ENCODE data around the gene LYPD6B. TPM values are rescaled to one million over a fixed set of nuclear protein-coding genes. Genes with fewer than 3 reads are reported as not detected.

Gene LYPD6B
- total RNA-seq = 10.1 TPM

- intact Hi-C loops (cut with DNase I) = no loop called here
- no peak within 1 kb of the TSS for H3K27ac ChIP-seq
- no peaks in the 10 kb centered on the region for H3K9me3 ChIP-seq
- TF ChIP-seq POLR2AphosphoS5 (IDR thresholded peaks at IDR 0.05; ENCODE audit: insufficient read depth in 1 of 2, low read depth in 1 of 2) = no peak
- no peak for TF ChIP-seq CTCF (IDR thresholded peaks at IDR 0.05)
- TF ChIP-seq POLR2A (IDR thresholded peaks at IDR 0.05) = no peak
- peak within 1 kb of the TSS; percentile 42 to 47 for H3K4me3 ChIP-seq
- no peaks in the 10 kb centered on the region for H3K27me3 ChIP-seq
- peaks cover 11% of the 10 kb centered on the region for H3K4me1 ChIP-seq
- H3K36me3 ChIP-seq = no peaks in the 10 kb centered on the region
- no peak for DNase-seq (ENCODE audit: extremely low spot score in 2 of 2)
Observed at GRCh38 chr2:149038442-149039212, at the start of gene LYPD6B. LYPD6B (plus strand) TSS chr2:149038699; CDS start chr2:149130949, 92,250 bp downstream.

GRCh38 chr2:148989882-148990493 lies 48.5 kb upstream of the LYPD6B start:
- Histone ChIP-seq H3K27me3 (no peaks in the 10 kb centered on the region), H3K36me3 (no peaks in the 10 kb centered on the region), H3K27ac (no peak overlapping the region), H3K4me3 (no peak overlapping the region), H3K4me1 (no peaks in the 10 kb centered on the region), H3K9me3 (no peaks in the 10 kb centered on the region)
- TF ChIP-seq POLR2A (IDR thresholded peaks at IDR 0.05) (no peak), CTCF (IDR thresholded peaks at IDR 0.05) (peak in 2 of 3 experiments; percentile 68 to 72)
- intact Hi-C loops (cut with DNase I) = loop anchor here (10.0 kb wide), 1 partner anchor 1045 kb away; no protein-coding TSS in a partner anchor
- DNase-seq (ENCODE audit: extremely low spot score in 2 of 2) = no peak

DNA sequence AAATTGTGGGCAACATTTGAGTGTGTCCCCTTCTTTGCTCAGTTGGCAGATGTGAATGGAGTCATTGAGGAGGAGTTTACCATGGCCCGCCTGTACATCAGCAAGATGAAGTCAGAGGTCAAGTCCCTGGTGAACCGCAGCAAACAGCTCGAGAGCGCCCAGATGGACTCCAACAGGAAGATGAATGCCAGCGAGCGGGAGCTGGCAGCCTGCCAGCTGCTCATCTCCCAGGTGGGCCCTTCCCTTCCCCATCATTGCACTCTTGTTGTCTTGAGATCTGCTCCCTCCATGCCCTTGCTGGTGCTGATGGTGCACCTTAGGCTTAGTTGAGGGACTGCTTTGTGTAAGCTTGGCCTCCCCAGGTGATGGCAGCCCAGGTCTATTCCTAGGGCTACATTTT lies 47.5 kb upstream of the LYPD6B start:
- Histone ChIP-seq H3K27ac (no peak overlapping the region), H3K4me3 (no peak overlapping the region), H3K36me3 (no peaks in the 10 kb centered on the region), H3K9me3 (no peaks in the 10 kb centered on the region), H3K4me1 (no peaks in the 10 kb centered on the region), H3K27me3 (no peaks in the 10 kb centered on the region)
- intact Hi-C loops (cut with DNase I) = no loop called here
- no peak for TF ChIP-seq POLR2AphosphoS5 (IDR thresholded peaks at IDR 0.05; ENCODE audit: insufficient read depth in 1 of 2, low read depth in 1 of 2)
- TF ChIP-seq CTCF (IDR thresholded peaks at IDR 0.05) = no peak
- TF ChIP-seq POLR2A (IDR thresholded peaks at IDR 0.05) = no peak
- no peak for DNase-seq (ENCODE audit: extremely low spot score in 2 of 2)

DNA sequence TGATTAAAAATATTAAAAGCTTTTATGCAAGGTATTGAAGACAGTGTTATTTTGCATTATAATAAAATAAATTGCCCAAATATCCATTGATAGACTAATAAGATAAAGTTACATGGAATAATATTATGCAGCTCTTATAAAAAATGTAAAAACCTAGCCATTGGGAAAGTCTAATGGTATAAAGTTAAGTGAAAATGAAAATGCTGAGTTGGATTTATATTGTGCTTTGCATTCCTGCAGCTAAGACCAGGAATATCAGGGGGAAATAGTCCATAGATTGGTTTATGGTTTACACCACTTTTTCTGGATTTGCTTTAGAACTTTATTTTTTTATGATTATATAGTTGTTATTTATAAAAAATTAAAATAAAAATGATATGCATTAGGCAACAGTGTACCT lies 46.1 kb upstream of the LYPD6B start:
- no peak for TF ChIP-seq CTCF (IDR thresholded peaks at IDR 0.05)
- TF ChIP-seq POLR2A (IDR thresholded peaks at IDR 0.05) = no peak
- TF ChIP-seq POLR2AphosphoS5 (IDR thresholded peaks at IDR 0.05; ENCODE audit: insufficient read depth in 1 of 2, low read depth in 1 of 2) = no peak
- intact Hi-C loops (cut with DNase I) = no loop called here
- H3K36me3 ChIP-seq = no peaks in the 10 kb centered on the region
- no peak overlapping the region for H3K27ac ChIP-seq
- no peaks in the 10 kb centered on the region for H3K4me1 ChIP-seq
- no peaks in the 10 kb centered on the region for H3K27me3 ChIP-seq
- H3K4me3 ChIP-seq = no peak overlapping the region
- DNase-seq (ENCODE audit: extremely low spot score in 2 of 2) = no peak
- no peaks in the 10 kb centered on the region for H3K9me3 ChIP-seq

DNA sequence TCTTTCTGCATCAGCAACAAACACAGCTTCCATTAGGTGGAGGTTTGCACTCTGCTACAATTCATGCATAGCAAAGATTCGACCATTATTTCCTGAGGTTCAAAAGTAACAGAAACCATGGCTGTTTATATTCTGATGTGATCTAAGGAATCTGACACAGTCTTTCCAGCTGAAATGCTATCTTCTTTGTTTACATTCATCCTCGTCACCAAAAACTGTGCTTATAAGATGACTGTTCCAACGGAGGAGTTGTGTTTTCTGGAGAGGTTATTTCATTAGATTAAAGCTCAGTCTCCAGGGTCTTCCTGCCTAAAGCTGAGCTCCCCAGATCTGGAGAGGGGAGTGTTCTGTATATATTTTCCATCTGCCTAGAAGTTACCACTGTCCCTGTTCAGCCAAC lies 45.1 kb upstream of the LYPD6B start:
- Histone ChIP-seq H3K9me3 (no peaks in the 10 kb centered on the region), H3K27ac (no peak overlapping the region), H3K27me3 (no peaks in the 10 kb centered on the region), H3K4me3 (no peak overlapping the region), H3K36me3 (no peaks in the 10 kb centered on the region), H3K4me1 (no peaks in the 10 kb centered on the region)
- TF ChIP-seq POLR2AphosphoS5 (IDR thresholded peaks at IDR 0.05; ENCODE audit: insufficient read depth in 1 of 2, low read depth in 1 of 2) (no peak), POLR2A (IDR thresholded peaks at IDR 0.05) (no peak), CTCF (IDR thresholded peaks at IDR 0.05) (no peak)
- no peak for DNase-seq (ENCODE audit: extremely low spot score in 2 of 2)
- intact Hi-C loops (cut with DNase I) = no loop called here

Measured in vagina (tissue), 2 donors.